Thyroid gland (tissue), 4 donors: ENCODE data around the gene KCNJ10. TPM values are rescaled to one million over a fixed set of nuclear protein-coding genes. Genes with fewer than 3 reads are reported as not detected.

ENCODE experiments used
- DNase-seq, 2 donors: peaks; one replicate each; pipeline ENCODE4 v3.0.0-alpha.2; 2019
- H3K27ac ChIP-seq, 3 donors: fragments of 200-600 bp; sonication (generic); 1 replicate in 2 of 3; 2 replicates in 1 of 3; pipeline ENCODE4 v1.5.1; 2016 to 2019; ENCODE audit warnings: mild to moderate bottlenecking in 1 of 3, moderate library complexity in 1 of 3
- H3K27me3 ChIP-seq: fragments of 200-600 bp; sonication (generic); one replicate; pipeline ENCODE4 v1.5.1; 2019
- H3K36me3 ChIP-seq, 2 donors: fragments of 200-600 bp; sonication (generic); one replicate each; pipeline ENCODE4 v1.5.1; 2016 to 2019
- H3K4me1 ChIP-seq, 2 donors: fragments of 200-600 bp; sonication (generic); one replicate each; pipeline ENCODE4 v1.5.1; 2017 to 2019
- H3K4me3 ChIP-seq, 3 donors: fragments of 200-600 bp; sonication (generic); replicated peaks in 1 of 3; 1 replicate in 2 of 3; 2 replicates in 1 of 3; pipeline ENCODE4 v1.5.1; 2016; ENCODE audit warnings: mild to moderate bottlenecking in 1 of 3
- H3K9me3 ChIP-seq: fragments of 200-600 bp; sonication (generic); one replicate; pipeline ENCODE4 v1.5.1; 2017
- CTCF ChIP-seq, 6 experiments: fragments of 200-600 bp in 3 of 6; fragments of 450-650 bp in 3 of 6; sonication (generic) in 3 of 6; IDR thresholded peaks; one replicate each; pipeline ENCODE4 v1.5.1; 2016 to 2019; ENCODE audit warnings: antibody characterized with exemption in 6 of 6, mild to moderate bottlenecking in 2 of 6, inconsistent platforms in 1 of 6, moderate library complexity in 1 of 6
- POLR2A ChIP-seq, 2 donors: fragments of 450-650 bp; IDR thresholded peaks; one replicate each; pipeline ENCODE4 v1.6.1; 2017; ENCODE audit warnings: antibody characterized with exemption in 2 of 2, mild to moderate bottlenecking in 2 of 2, moderate library complexity in 1 of 2
- whole genome bisulfite sequencing, 2 donors: methylation state at CpG; one replicate each; pipeline ENCODE4 v1.1.5; 2017; 5-methylcytosine and 5-hydroxymethylcytosine counted together
- intact Hi-C: fragments of 100-400 bp; cut with DNase I; formaldehyde crosslinking; loops from one replicate; pipeline ENCODE4 v1.15.1; 2023
- total RNA-seq, 4 donors: library from RNA; depleted of rRNA; stranded (reverse); fragments of >200 nt; gene quantifications; one replicate each; pipeline ENCODE4 v1.2.3, GENCODE V29; 2016

KCNJ10 gene
- total RNA-seq, 4 donors from 2014 or later = 0.13 to 0.45 (median 0.33) TPM; not detected in 1

GRCh38 chr1:159982280-159982679 lies 87.7 kb downstream of the KCNJ10 start:
- intact Hi-C loops = no loop called here
- DNase-seq = no peak
- H3K27me3 ChIP-seq = no peaks in the 10 kb centered on the region
- H3K9me3 ChIP-seq = no peaks in the 10 kb centered on the region
- WGBS, 2 donors = 85 to 88% methylated on average over 5 of the region's 6 CpGs
- H3K36me3 ChIP-seq = no peaks in the 10 kb centered on the region
- no peaks in the 10 kb centered on the region for H3K4me1 ChIP-seq
- TF ChIP-seq POLR2A (IDR thresholded peaks at IDR 0.05) (no peak), CTCF (IDR thresholded peaks at IDR 0.05) (no peak)
- no peak overlapping the region for H3K27ac ChIP-seq
- H3K4me3 ChIP-seq = no peak overlapping the region

- no peak for TF ChIP-seq CTCF (IDR thresholded peaks at IDR 0.05)
- TF ChIP-seq POLR2A (IDR thresholded peaks at IDR 0.05) = no peak
- no peaks in the 10 kb centered on the region for H3K36me3 ChIP-seq
- no peaks in the 10 kb centered on the region for H3K9me3 ChIP-seq
- no peaks in the 10 kb centered on the region for H3K27me3 ChIP-seq
- no peak overlapping the region for H3K27ac ChIP-seq
- intact Hi-C loops = no loop called here
- no peaks in the 10 kb centered on the region for H3K4me1 ChIP-seq
- no peak overlapping the region for H3K4me3 ChIP-seq
- 97 to 100% methylated on average over 6 of the region's 6 CpGs for WGBS, 2 donors
- no peak for DNase-seq
Observed at GRCh38 chr1:159981351-159982055, 88.5 kb downstream of the KCNJ10 start.

GRCh38 chr1:159980786-159981185 lies 89.2 kb downstream of the KCNJ10 start:
- no peak overlapping the region for H3K27ac ChIP-seq
- no peak for DNase-seq
- no peak overlapping the region for H3K4me3 ChIP-seq
- intact Hi-C loops = no loop called here
- TF ChIP-seq POLR2A (IDR thresholded peaks at IDR 0.05) = no peak
- TF ChIP-seq CTCF (IDR thresholded peaks at IDR 0.05) = no peak
- H3K9me3 ChIP-seq = no peaks in the 10 kb centered on the region
- no peaks in the 10 kb centered on the region for H3K36me3 ChIP-seq
- no peaks in the 10 kb centered on the region for H3K4me1 ChIP-seq
- H3K27me3 ChIP-seq = no peaks in the 10 kb centered on the region
- WGBS, 2 donors = 92 to 97% methylated on average over 7 of the region's 7 CpGs

- Histone ChIP-seq H3K9me3 (no peaks in the 10 kb centered on the region), H3K27me3 (no peaks in the 10 kb centered on the region), H3K4me3 (no peak overlapping the region), H3K27ac (no peak overlapping the region), H3K4me1 (no peaks in the 10 kb centered on the region), H3K36me3 (no peaks in the 10 kb centered on the region)
- TF ChIP-seq CTCF (IDR thresholded peaks at IDR 0.05) = no peak
- no peak for TF ChIP-seq POLR2A (IDR thresholded peaks at IDR 0.05)
- 60 to 79% methylated on average over 6 of the region's 6 CpGs for WGBS, 2 donors
- no peak for DNase-seq
- intact Hi-C loops = no loop called here
Observed at GRCh38 chr1:159980076-159980475, 89.9 kb downstream of the KCNJ10 start.

- Histone ChIP-seq H3K27me3 (no peaks in the 10 kb centered on the region), H3K36me3 (no peaks in the 10 kb centered on the region), H3K4me3 (no peak overlapping the region), H3K9me3 (no peaks in the 10 kb centered on the region), H3K27ac (no peak overlapping the region), H3K4me1 (no peaks in the 10 kb centered on the region)
- WGBS, 2 donors = 56 to 62% methylated on average over 3 of the region's 3 CpGs
- intact Hi-C loops = no loop called here
- no peak for TF ChIP-seq CTCF (IDR thresholded peaks at IDR 0.05)
- no peak for TF ChIP-seq POLR2A (IDR thresholded peaks at IDR 0.05)
- no peak for DNase-seq
Observed at GRCh38 chr1:159979257-159979656, 90.7 kb downstream of the KCNJ10 start.
